B cell (primary cell): Measurements from ENCODE around the gene RGS7. TPM values are rescaled to one million over a fixed set of nuclear protein-coding genes. Genes with fewer than 3 reads are reported as not detected.

Experiments
- ATAC-seq: fragments of 200-7000 bp; cut with Tn5 transposase; one replicate; pipeline ENCODE4 v1.10.0; 2021; ENCODE audit warnings: low read depth, mild to moderate bottlenecking, moderate number of reproducible peaks, moderate library complexity
- CTCF ChIA-PET: fragments of 350-600 bp; sonication (Branson Sonifier 250); formaldehyde crosslinking; loops from one replicate; lab custom pipeline; 2021; ENCODE audit warnings: antibody characterized with exemption, inconsistent platforms; lab: Charles Lee
- POLR2A ChIA-PET: fragments of 350-600 bp; sonication (Branson Sonifier 250); formaldehyde crosslinking; loops from one replicate; lab custom pipeline; 2021; ENCODE audit warnings: antibody characterized with exemption; lab: Charles Lee
- DNase-seq: peaks from one replicate; pipeline ENCODE4 v3.0.0; 2013
- H2AFZ ChIP-seq: 2 replicates; pipeline ENCODE4 v1.6.1; 2012; ENCODE audit warnings: mild to moderate bottlenecking, low read depth, low read length; ENCODE audit not compliant: insufficient read depth, poor library complexity, severe bottlenecking
- H3K27ac ChIP-seq, 2 donors: 1 replicate in 1 of 2; 2 replicates in 1 of 2; pipeline ENCODE4 v1.5.1; 2012 to 2013; ENCODE audit warnings: low read length in 2 of 2, mild to moderate bottlenecking in 2 of 2, moderate library complexity in 1 of 2
- H3K27me3 ChIP-seq, 4 experiments: fragments of 200-600 bp in 1 of 4; sonication (generic) in 1 of 4; replicated peaks in 1 of 4; 1 replicate in 2 of 4; 2 replicates in 2 of 4; pipeline versions ENCODE4 v1.6.1 to v1.7.0; 2013 to 2016; ENCODE audit warnings: low read length in 3 of 4, mild to moderate bottlenecking in 2 of 4, mixed read lengths in 1 of 4, moderate library complexity in 1 of 4; ENCODE audit not compliant: insufficient read depth in 4 of 4, control insufficient read depth in 3 of 4; ENCODE audit errors: control extremely low read depth in 1 of 4
- H3K36me3 ChIP-seq, 2 experiments: replicated peaks in 1 of 2; 1 replicate in 1 of 2; 2 replicates in 1 of 2; pipeline versions ENCODE4 v1.6.1 to v1.7.1; 2013; ENCODE audit warnings: low read length in 1 of 2; ENCODE audit not compliant: insufficient read depth in 2 of 2, control insufficient read depth in 1 of 2; ENCODE audit errors: control extremely low read depth in 1 of 2, extremely low read depth in 1 of 2
- H3K4me1 ChIP-seq, 2 donors: fragments of 200-600 bp in 1 of 2; sonication (generic) in 1 of 2; 1 replicate in 1 of 2; 2 replicates in 1 of 2; pipeline versions ENCODE4 v1.5.1 to v1.6.1; 2013 to 2017; ENCODE audit warnings: low read length in 2 of 2; ENCODE audit not compliant: control insufficient read depth in 2 of 2, insufficient read depth in 2 of 2
- H3K4me2 ChIP-seq: replicated peaks from 2 replicates; pipeline ENCODE3; 2012; ENCODE audit warnings: mild to moderate bottlenecking, low read depth, low read length; ENCODE audit not compliant: poor library complexity, severe bottlenecking
- H3K4me3 ChIP-seq, 5 experiments: fragments of 200-600 bp in 1 of 5; sonication (generic) in 1 of 5; 1 replicate in 3 of 5; 2 replicates in 2 of 5; pipeline versions ENCODE4 v1.5.1 to v1.7.0; 2011 to 2016; ENCODE audit warnings: low read length in 4 of 5, mild to moderate bottlenecking in 4 of 5, low read depth in 2 of 5, control low read depth in 1 of 5, moderate library complexity in 1 of 5; ENCODE audit not compliant: insufficient read depth in 1 of 5; ENCODE audit errors: control extremely low read depth in 1 of 5, extremely low read depth in 1 of 5
- H3K79me2 ChIP-seq: fragments of 200-600 bp; sonication (generic); one replicate; pipeline ENCODE4 v1.6.0; 2016; ENCODE audit warnings: low read length; ENCODE audit not compliant: control insufficient read depth, insufficient read depth
- H3K9ac ChIP-seq: fragments of 200-600 bp; sonication (generic); 2 replicates; pipeline ENCODE4 v1.6.1; 2017; ENCODE audit warnings: mild to moderate bottlenecking, low read length, moderate library complexity
- H3K9me3 ChIP-seq, 3 donors: one replicate each; pipeline versions ENCODE4 v1.6.1 to v1.7.1; 2013; ENCODE audit warnings: low read length in 2 of 3; ENCODE audit not compliant: control insufficient read depth in 2 of 3, insufficient read depth in 1 of 3; ENCODE audit errors: control extremely low read depth in 1 of 3
- H4K20me1 ChIP-seq: 2 replicates; pipeline ENCODE4 v1.6.0; 2012; ENCODE audit warnings: mild to moderate bottlenecking, low read length; ENCODE audit not compliant: insufficient read depth, control insufficient read depth, poor library complexity, severe bottlenecking
- H3K27ac Mint-ChIP-seq: one replicate; pipeline ENCODE4 v1.8.0; 2021; ENCODE audit warnings: mixed read lengths
- H3K27me3 Mint-ChIP-seq: one replicate; pipeline ENCODE4 v1.8.0; 2021; ENCODE audit warnings: mixed read lengths
- H3K4me1 Mint-ChIP-seq: one replicate; pipeline ENCODE4 v1.8.0; 2021; ENCODE audit warnings: mixed read lengths
- H3K4me3 Mint-ChIP-seq: one replicate; pipeline ENCODE4 v1.8.0; 2021; ENCODE audit warnings: mixed read lengths
- H3K9me3 Mint-ChIP-seq: one replicate; pipeline ENCODE4 v1.8.0; 2022; ENCODE audit warnings: mixed read lengths; ENCODE audit not compliant: insufficient read depth
- EZH2 ChIP-seq: IDR thresholded peaks from 2 replicates; pipeline ENCODE4 v1.6.1; 2012; ENCODE audit warnings: borderline replicate concordance, low read depth, mild to moderate bottlenecking, moderate library complexity, low read length; ENCODE audit not compliant: insufficient read depth, poor library complexity, severe bottlenecking
- WGBS: methylation state at CpG from one replicate; pipeline ENCODE4 v1.1.5; 2013; ENCODE audit warnings: missing lambda C conversion rate; ENCODE audit not compliant: insufficient coverage; 5-methylcytosine and 5-hydroxymethylcytosine counted together
- intact Hi-C: fragments of 100-400 bp; cut with micrococcal nuclease; formaldehyde crosslinking; loops from one replicate; pipeline ENCODE4 v1.10.0; 2022
- polyA plus RNA-seq: library from polyadenylated mRNA; depleted of rRNA; stranded (reverse); fragments of >200 nt; gene quantifications from 2 replicates; pipeline ENCODE4 v1.2.3, GENCODE V29; 2012
- total RNA-seq, 2 donors: library from RNA; stranded (reverse); fragments of 120-200 nt in 1 of 2; gene quantifications; 1 replicate in 1 of 2; 2 replicates in 1 of 2; pipeline versions ENCODE4 v1.2.3 to v1.2.4, GENCODE V29; 2013 to 2022
- TF ChIP-seq, protein P1 (sequence below): fragments of 200-600 bp; IDR thresholded peaks from one replicate; pipeline ENCODE4 v1.8.0; 2022; ENCODE audit warnings: antibody characterized with exemption, mild to moderate bottlenecking

RGS7 gene
- total and polyA plus RNA-seq, 2 donors (not counting 1 experiment from before 2014, with no cell fraction given): 0.15 to 1.8 TPM

DNA sequence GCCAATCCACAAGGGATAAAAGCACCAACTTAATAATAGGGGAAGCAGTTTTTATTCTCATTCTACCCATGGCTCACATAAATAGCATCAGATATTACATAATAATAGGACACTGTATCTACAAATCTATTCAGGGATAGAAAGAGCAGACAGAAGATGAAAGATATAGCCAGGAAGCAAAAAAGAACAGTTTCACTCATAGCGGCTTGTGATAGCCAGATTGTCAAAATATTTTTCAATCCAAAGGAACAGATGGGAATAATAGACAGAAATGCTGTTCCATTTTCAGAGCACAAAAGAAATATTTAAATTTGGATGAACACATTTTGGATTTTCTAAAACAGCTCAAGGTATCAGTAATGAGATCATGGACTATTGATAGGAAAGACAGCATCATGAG is 512.5 kb downstream of the RGS7 start:
- ATAC-seq (no peak), DNase-seq (no peak)
- no CpG with 5 or more reads among the region's 1 CpG for WGBS
- TF ChIP-seq, protein P1, sequence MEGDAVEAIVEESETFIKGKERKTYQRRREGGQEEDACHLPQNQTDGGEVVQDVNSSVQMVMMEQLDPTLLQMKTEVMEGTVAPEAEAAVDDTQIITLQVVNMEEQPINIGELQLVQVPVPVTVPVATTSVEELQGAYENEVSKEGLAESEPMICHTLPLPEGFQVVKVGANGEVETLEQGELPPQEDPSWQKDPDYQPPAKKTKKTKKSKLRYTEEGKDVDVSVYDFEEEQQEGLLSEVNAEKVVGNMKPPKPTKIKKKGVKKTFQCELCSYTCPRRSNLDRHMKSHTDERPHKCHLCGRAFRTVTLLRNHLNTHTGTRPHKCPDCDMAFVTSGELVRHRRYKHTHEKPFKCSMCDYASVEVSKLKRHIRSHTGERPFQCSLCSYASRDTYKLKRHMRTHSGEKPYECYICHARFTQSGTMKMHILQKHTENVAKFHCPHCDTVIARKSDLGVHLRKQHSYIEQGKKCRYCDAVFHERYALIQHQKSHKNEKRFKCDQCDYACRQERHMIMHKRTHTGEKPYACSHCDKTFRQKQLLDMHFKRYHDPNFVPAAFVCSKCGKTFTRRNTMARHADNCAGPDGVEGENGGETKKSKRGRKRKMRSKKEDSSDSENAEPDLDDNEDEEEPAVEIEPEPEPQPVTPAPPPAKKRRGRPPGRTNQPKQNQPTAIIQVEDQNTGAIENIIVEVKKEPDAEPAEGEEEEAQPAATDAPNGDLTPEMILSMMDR: no peak
- no peak for TF ChIP-seq EZH2
- Histone ChIP-seq H3K36me3 (no peaks in the 10 kb centered on the region), H3K4me1 (no peaks in the 10 kb centered on the region), H2AFZ (no peak overlapping the region), H3K27ac (no peak overlapping the region), H3K27me3 (no peaks in the 10 kb centered on the region), H3K9me3 (no peaks in the 10 kb centered on the region), H3K4me2 (no peak overlapping the region), H3K9ac (no peak overlapping the region), H3K4me3 (no peak overlapping the region), H4K20me1 (no peaks in the 10 kb centered on the region), H3K79me2 (no peaks in the 10 kb centered on the region)
- H3K9me3 Mint-ChIP-seq: no peaks in the 10 kb centered on the region
- H3K4me3 Mint-ChIP-seq: no peak overlapping the region
- ChIA-PET POLR2A (no interaction called here), CTCF (no interaction called here)
- no peaks in the 10 kb centered on the region for H3K4me1 Mint-ChIP-seq
- no peak overlapping the region for H3K27ac Mint-ChIP-seq
- intact Hi-C loops: no loop called here
- H3K27me3 Mint-ChIP-seq: no peaks in the 10 kb centered on the region

DNA sequence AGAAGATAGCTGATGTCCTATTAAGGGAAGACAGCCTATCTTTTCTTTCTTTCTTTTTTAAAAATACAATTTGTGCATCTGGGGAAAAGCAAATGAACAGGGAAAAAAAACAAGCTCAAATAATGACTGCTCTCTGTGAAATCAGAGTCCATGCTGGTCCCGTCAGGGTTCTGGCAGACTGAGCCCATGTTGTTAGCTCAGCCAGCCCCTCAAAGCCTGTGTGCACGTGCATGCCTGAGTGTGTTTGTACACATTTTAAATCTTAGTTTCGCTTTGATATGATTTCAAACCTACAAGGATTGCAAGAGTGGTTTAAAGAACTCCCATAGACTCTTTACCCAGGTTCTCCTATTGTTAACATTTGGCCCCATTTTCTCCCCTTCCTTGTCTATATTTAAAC is 513.2 kb downstream of the RGS7 start:
- POLR2A ChIA-PET: no interaction called here
- intact Hi-C loops: no loop called here
- CTCF ChIA-PET: no interaction called here
- no peaks in the 10 kb centered on the region for H3K9me3 ChIP-seq
- no peaks in the 10 kb centered on the region for H3K27me3 ChIP-seq
- H3K36me3 ChIP-seq: no peaks in the 10 kb centered on the region
- no peak overlapping the region for H3K4me2 ChIP-seq
- H3K4me3 ChIP-seq: no peak overlapping the region
- no peak overlapping the region for H3K27ac ChIP-seq
- no peak overlapping the region for H3K9ac ChIP-seq
- H3K79me2 ChIP-seq: no peaks in the 10 kb centered on the region
- ATAC-seq (no peak), DNase-seq (no peak)
- WGBS: 64% methylated on average over 3 of the region's 3 CpGs
- no peaks in the 10 kb centered on the region for H3K9me3 Mint-ChIP-seq
- no peaks in the 10 kb centered on the region for H3K4me1 Mint-ChIP-seq
- H2AFZ ChIP-seq: no peak overlapping the region
- TF ChIP-seq, protein P1: no peak
- no peak for TF ChIP-seq EZH2
- H3K4me3 Mint-ChIP-seq: no peak overlapping the region
- H3K27me3 Mint-ChIP-seq: no peaks in the 10 kb centered on the region
- H3K4me1 ChIP-seq: no peaks in the 10 kb centered on the region
- no peak overlapping the region for H3K27ac Mint-ChIP-seq
- H4K20me1 ChIP-seq: no peaks in the 10 kb centered on the region
